DMS79 treated with DMSO at 0.1 percent for 48 hours (cell line): ENCODE data around the gene TMOD2.

ENCODE experiments used
- DNase-seq: peaks from one replicate; lab custom pipeline; 2025; lab: John Stamatoyannopoulos, UW

TMOD2 gene

DNA sequence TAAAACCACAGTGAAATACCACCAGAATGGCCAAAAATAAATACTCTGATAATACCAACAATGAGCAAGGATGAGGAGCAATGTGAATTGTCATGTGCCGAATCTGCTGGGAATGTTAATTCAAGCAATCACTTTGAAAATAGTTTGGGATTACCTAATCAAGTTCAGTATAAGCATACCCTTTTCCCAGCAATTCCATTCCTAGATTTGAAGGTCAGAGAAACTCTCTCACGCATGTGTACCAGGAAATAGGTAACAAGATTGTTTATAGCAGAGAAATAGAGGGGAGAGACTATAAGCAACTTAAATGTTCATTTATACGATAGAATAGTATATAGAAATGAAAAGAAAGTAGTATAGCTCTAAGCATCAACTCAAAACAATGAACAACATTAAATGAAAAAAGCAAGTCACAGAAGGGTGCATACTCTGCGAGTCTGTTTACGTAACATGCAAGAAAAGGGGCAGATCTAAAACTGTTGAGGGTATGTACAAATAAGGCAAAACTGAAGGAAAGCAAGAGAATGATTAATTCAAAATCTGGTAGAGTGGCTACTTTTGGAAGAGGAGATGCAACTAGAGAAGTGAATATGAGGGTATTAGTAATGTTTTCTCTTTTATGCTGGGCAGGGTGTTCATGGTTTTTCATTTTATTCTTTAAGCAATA, 105.5 kb downstream of the TMOD2 start:
- DNase-seq, result no peak

DNA sequence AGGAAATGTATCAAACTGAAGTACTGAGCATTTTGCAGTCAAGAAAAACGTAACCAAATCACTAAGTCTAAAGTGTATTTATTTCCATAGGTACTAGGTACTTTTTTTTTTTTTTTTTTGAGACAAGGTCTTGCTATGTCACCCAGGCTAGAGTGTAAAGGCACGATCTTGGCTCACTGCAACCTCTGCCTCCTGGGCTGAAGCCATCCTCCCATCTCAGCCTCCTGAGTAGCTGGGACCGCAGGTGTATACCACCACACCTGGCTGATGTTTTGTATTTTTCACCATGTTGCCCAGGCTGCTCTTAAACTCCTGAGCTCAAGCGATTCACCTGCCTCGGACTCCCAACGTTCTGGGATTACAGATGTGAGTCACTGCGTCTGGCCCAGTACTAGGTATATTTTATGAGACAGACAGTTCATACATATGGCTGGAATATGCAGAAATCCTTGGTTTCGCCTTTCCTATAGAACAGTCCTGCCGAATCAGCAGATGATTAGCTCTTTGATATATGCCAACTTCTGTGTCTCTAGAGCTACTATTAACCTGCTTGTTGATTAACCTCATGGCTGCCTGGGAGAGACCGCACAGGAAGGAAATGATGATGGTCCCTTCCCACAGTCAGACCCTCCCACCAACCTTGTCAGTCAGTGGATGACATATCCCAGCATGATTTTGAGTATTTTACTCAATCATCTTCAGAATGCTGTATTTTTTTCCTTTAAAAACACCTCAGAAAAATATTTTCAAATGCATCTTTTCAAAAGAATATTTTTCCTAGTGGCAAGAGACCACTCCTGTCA, 110.4 kb downstream of the TMOD2 start:
- DNase-seq, result no peak

DNA sequence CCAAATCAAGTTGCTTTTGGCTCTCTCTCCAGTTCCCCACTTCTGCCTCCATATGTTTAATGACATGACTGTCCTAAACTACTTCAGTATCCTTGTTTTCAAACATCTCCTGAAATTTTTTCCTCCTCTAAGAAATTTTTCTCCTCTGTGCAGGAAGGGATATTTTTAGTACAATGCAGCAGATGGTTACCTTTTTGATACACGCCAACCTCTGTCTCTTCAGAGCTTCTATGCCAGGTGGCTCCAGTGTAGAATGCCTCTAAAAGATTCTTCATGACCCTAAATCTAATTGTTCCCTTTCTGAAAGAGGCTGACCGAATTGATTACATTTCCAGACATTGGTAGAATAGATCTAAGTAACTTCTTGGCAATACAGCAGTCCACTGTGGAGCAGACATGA, 111.7 kb downstream of the TMOD2 start:
- no peak for DNase-seq

DNA sequence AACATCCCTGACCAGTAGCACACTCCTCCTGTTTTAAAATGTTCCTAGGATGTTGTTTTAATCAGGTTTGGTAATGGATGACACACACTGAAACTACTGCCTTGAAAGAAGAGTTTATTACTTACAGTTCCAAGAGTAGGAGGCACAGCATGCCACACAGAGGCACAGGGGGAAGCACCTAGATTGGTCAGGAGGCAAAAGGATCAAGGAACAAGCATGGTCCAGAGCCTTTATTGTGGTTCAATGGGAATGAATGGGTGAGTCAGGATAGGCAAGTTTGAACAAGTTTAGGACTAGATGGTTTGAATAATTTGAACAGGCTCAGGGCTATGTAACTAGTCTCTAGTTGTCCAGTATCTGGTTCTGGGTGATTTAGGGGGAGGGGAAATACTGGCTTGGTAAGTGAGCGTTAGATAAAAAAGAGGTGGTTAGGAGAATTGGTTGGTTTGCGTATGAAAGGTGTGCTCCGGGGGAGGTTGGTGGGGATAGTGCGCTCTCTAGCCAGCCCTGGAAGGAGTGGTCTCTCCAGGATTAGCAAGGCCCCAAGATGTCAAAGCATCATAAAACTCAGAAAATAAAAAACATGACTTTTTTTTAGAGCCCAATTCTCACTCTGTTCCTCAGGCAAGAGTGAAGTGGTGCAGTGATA, 113.1 kb downstream of the TMOD2 start:
- DNase-seq, result no peak

DNA sequence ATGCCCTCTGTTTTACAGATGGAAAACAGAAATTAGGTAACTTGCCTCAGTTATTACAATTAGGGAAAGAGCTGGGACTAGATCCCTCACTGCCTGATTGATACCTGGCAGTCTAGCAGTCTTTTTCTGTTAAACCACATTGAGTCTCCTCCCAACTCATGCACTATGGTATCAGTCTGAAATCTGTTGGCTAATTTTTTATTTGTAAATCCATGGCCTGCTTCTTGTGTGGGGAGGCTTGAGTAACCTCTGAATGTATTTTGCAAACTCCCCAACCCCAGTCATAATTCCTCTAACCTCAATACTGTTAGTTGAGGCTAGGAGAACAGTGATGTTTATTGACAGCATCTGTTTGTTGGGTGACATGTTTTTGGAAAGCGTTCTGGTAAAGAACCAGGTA, 113.9 kb downstream of the TMOD2 start:
- DNase-seq, result no peak
